Type B pancreatic cell (in vitro differentiated cells): ENCODE measurements around the gene LRRN4CL. TPM values are rescaled to one million over a fixed set of nuclear protein-coding genes. Genes with fewer than 3 reads are reported as not detected.

Experiments
- DNase-seq: peaks from one replicate; pipeline ENCODE4 v3.0.0; 2021; ENCODE audit warnings: mixed read lengths; ENCODE audit not compliant: unreplicated experiment; ENCODE audit errors: extremely low spot score
- H3K27ac Mint-ChIP-seq: 2 replicates; pipeline ENCODE4 v1.8.0; 2021; ENCODE audit warnings: mild to moderate bottlenecking, mixed read lengths
- H3K27me3 Mint-ChIP-seq: 2 replicates; pipeline ENCODE4 v1.8.0; 2021; ENCODE audit warnings: mixed read lengths
- H3K36me3 Mint-ChIP-seq: 2 replicates; pipeline ENCODE4 v1.8.0; 2021; ENCODE audit warnings: mixed read lengths
- H3K4me1 Mint-ChIP-seq: one replicate; pipeline ENCODE4 v1.8.0; 2021; ENCODE audit warnings: mixed read lengths; ENCODE audit not compliant: unreplicated experiment
- H3K4me3 Mint-ChIP-seq: 2 replicates; pipeline ENCODE4 v1.8.0; 2021; ENCODE audit warnings: mild to moderate bottlenecking, mixed read lengths
- H3K9me3 Mint-ChIP-seq: 2 replicates; pipeline ENCODE4 v1.8.0; 2021; ENCODE audit warnings: mixed read lengths
- total RNA-seq: library from RNA; stranded (reverse); gene quantifications from 2 replicates; pipeline ENCODE4 v1.2.1, GENCODE V29; 2021; ENCODE audit warnings: low replicate concordance
- TF ChIP-seq, protein P1 (sequence below): fragments of 200-600 bp; sonication (generic); conservative IDR thresholded peaks from 2 replicates; pipeline ENCODE4 v1.5.0; 2021; ENCODE audit warnings: antibody characterized with exemption, mild to moderate bottlenecking

Gene LRRN4CL
- total RNA-seq, 1 donor from 2014 or later, result 1.0 TPM

DNA sequence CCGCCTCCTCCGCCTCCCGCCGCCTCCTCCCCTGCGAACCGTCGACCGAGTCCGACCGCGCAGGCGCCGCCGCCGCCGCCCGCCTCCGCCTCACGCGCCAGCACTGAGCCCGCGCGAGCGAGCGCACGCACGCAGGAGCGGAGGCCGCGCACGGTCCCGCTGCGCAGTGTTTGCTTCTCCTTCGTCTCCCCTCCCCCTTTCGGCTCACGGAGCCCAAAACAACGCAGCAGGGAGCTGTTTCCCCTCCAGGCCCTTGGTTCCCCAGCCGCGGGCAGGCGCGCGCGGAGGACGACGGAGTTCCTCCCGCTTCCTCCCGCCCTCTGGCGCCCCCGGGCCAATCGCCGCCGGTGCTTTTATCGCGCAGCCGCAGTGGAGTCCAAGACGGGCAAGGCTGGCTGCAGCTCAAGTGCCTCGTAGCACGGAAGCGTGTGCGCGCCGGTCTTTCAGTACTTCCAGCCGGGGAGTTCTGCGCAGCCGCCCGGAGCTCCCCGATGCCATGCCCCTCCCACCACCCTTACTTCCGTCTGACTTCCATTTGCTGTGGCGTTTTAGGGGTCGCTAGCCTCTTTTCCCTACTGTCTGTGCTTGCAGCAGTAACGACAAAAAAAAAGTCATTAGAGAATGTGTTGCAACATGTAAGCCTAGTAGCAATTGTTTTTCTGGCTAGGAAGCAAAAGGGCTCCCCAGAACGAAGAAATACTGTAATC, 38.0 kb upstream of the LRRN4CL start, which contains the start of gene HNRNPUL2:
HNRNPUL2 (minus strand) TSS at position 293 of the 707 bp plus-strand sequence. CDS start 301 bp downstream, outside the sequence.
- H3K4me1 Mint-ChIP-seq, result peaks cover 32% of the 10 kb centered on the region
- no peaks in the 10 kb centered on the region for H3K9me3 Mint-ChIP-seq
- peak within 1 kb of the TSS; percentile 99 for H3K27ac Mint-ChIP-seq
- DNase-seq, result peak; percentile 100
- H3K4me3 Mint-ChIP-seq, result peak within 1 kb of the TSS; percentile 95
- H3K27me3 Mint-ChIP-seq, result no peaks in the 10 kb centered on the region
- TF ChIP-seq, protein P1, sequence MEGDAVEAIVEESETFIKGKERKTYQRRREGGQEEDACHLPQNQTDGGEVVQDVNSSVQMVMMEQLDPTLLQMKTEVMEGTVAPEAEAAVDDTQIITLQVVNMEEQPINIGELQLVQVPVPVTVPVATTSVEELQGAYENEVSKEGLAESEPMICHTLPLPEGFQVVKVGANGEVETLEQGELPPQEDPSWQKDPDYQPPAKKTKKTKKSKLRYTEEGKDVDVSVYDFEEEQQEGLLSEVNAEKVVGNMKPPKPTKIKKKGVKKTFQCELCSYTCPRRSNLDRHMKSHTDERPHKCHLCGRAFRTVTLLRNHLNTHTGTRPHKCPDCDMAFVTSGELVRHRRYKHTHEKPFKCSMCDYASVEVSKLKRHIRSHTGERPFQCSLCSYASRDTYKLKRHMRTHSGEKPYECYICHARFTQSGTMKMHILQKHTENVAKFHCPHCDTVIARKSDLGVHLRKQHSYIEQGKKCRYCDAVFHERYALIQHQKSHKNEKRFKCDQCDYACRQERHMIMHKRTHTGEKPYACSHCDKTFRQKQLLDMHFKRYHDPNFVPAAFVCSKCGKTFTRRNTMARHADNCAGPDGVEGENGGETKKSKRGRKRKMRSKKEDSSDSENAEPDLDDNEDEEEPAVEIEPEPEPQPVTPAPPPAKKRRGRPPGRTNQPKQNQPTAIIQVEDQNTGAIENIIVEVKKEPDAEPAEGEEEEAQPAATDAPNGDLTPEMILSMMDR, result peak; percentile 15
- peaks cover 23% of the 10 kb centered on the region for H3K36me3 Mint-ChIP-seq

DNA sequence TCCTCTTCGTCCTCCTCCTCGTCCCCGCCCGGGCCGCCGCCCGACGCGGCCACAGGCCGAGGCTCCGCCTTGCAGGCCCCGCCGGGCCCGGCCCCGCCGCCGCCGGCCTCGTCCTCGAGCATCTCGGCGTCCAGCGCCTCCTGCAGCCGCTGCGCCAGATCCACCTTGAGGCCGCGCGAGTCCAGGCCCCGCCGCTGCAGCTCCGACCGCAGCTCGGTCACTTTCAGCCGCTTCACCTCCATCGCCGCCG, 37.5 kb upstream of the LRRN4CL start:
- TF ChIP-seq, protein P1, result no peak
- no peaks in the 10 kb centered on the region for H3K9me3 Mint-ChIP-seq
- DNase-seq, result no peak
- no peak overlapping the region for H3K27ac Mint-ChIP-seq
- H3K36me3 Mint-ChIP-seq, result peaks cover 28% of the 10 kb centered on the region
- peak overlapping the region; percentile 95 for H3K4me3 Mint-ChIP-seq
- H3K4me1 Mint-ChIP-seq, result peaks cover 37% of the 10 kb centered on the region
- H3K27me3 Mint-ChIP-seq, result no peaks in the 10 kb centered on the region

DNA sequence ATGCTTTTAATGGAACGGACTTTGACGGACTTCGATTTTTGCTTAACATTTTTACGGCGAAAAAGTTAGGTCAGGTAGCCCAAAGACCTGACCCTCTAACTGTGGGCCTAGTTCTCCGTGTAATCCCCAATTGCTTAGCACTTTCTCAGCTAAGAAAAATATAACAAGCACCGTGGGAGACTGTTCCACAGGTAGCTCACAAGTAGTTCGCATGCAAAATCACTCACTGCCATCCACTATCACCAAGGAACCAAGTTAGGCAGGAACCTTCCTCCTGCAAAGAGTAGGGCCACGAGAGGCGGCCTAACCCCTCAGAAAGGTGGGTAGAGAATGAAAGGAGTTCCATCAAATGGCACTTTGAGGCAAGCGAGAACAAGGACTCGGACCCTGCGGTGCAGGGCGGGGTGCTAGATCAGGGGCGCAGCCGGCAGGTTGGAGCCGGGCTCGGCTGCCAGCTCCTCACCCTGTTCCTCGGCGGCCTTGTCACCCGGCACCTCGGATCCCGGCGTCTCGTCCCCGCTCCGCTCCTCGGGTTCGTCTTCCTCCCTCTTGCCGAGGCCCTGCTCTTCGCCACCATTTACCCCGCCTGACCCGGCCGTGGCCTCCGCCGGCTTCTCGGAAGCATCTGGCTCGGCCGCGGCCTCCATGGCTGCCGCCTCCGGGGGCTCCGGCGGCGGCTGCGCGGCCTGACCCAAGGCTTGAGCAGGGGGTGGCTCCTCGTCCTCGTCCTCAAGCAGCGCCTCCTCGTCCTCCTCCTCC, 37.0 kb upstream of the LRRN4CL start:
- Mint-ChIP-seq H3K36me3 (peaks cover 33% of the 10 kb centered on the region), H3K27ac (peak overlapping the region; percentile 93), H3K27me3 (no peaks in the 10 kb centered on the region), H3K4me1 (peaks cover 39% of the 10 kb centered on the region), H3K9me3 (no peaks in the 10 kb centered on the region), H3K4me3 (peak overlapping the region; percentile 95)
- no peak for DNase-seq
- TF ChIP-seq, protein P1, result no peak

DNA sequence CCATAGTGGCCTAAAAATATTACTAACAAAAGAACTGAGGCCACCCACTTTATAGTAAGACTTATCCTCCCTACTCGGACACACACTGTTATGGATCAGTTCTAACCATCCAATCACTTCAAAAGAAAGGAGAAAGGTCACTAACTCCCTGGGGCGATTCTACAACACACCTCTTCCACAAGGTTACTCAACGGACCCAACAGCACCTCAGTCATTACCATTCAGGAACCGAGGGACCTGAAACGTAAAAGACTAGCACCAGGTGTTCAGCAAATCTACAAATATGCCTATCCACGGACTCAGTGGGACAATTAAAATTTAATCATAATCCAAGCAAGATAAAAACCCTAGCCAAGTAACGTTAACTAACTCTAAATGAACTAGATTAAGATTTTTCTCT, 36.3 kb upstream of the LRRN4CL start:
- Mint-ChIP-seq H3K4me3 (peak overlapping the region; percentile 95), H3K27me3 (no peaks in the 10 kb centered on the region), H3K27ac (peak overlapping the region; percentile 93), H3K4me1 (peaks cover 39% of the 10 kb centered on the region), H3K36me3 (peaks cover 39% of the 10 kb centered on the region), H3K9me3 (no peaks in the 10 kb centered on the region)
- TF ChIP-seq, protein P1, result no peak
- no peak for DNase-seq

DNA sequence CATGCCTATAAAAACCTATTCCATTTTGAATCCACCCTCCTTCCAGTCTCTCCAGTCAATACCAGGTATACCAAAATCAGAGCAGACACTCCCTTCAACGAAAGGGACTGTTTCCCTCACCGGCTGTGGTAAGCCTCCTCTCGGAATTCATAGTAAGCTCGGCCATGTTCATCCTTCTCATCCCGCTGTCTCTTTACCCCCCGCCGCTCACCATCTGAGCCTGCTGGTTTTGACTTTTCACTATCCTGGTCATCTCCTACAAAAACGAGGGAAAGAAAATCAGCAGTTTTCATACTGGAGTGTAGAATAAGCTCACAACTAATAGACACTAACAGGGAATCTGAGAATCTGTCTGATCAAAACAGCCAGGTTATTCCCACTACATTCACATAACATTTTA, 34.8 kb upstream of the LRRN4CL start:
- Mint-ChIP-seq H3K36me3 (peaks cover 49% of the 10 kb centered on the region), H3K27ac (peak overlapping the region; percentile 93)

More for the DNA sequence above, 34.8 kb upstream of the LRRN4CL start:
- Mint-ChIP-seq H3K27me3 (no peaks in the 10 kb centered on the region), H3K4me1 (peaks cover 39% of the 10 kb centered on the region), H3K4me3 (peak overlapping the region; percentile 95), H3K9me3 (no peaks in the 10 kb centered on the region)
- DNase-seq, result no peak
- TF ChIP-seq, protein P1, result no peak
